ENCODE data around the gene TMEM40.

Gene TMEM40

DNA sequence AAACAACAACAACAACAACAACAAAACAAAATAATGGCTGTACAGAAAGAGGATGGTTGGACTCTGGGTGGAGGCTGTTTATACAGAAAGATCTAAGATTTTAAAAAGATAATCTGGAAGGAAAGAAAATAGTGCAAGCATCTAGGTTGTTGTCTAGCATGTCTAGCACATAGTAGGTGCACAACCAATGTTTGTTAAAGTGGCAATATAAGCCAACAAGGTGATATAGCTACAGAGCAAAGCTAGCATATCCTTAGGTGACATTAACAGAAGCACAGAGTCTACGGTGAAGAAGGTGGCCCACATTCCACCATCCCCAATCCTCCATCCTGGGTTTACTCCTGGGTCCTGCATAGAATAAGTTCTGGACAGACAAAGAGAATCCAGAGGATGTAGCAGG lies 4.7 kb downstream of the TMEM40 start:
- H3K9me3 ChIP-seq (ENCODE audit: insufficient read depth, low read length) = no peaks in the 10 kb centered on the region
- H3K4me2 ChIP-seq (ENCODE audit: low read length) = no peak overlapping the region
- TF ChIP-seq, protein P1, sequence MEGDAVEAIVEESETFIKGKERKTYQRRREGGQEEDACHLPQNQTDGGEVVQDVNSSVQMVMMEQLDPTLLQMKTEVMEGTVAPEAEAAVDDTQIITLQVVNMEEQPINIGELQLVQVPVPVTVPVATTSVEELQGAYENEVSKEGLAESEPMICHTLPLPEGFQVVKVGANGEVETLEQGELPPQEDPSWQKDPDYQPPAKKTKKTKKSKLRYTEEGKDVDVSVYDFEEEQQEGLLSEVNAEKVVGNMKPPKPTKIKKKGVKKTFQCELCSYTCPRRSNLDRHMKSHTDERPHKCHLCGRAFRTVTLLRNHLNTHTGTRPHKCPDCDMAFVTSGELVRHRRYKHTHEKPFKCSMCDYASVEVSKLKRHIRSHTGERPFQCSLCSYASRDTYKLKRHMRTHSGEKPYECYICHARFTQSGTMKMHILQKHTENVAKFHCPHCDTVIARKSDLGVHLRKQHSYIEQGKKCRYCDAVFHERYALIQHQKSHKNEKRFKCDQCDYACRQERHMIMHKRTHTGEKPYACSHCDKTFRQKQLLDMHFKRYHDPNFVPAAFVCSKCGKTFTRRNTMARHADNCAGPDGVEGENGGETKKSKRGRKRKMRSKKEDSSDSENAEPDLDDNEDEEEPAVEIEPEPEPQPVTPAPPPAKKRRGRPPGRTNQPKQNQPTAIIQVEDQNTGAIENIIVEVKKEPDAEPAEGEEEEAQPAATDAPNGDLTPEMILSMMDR (IDR thresholded peaks at IDR 0.05; ENCODE audit: low read depth, low read length) = no peak
- no peak for TF ChIP-seq EZH2phosphoT487 (IDR thresholded peaks at IDR 0.05; ENCODE audit: low read depth)
- H3K9ac ChIP-seq (ENCODE audit: low read length) = no peak overlapping the region
- H4K20me1 ChIP-seq (ENCODE audit: insufficient read depth, low read length) = no peaks in the 10 kb centered on the region
- H3K4me3 ChIP-seq (ENCODE audit: low read length) = no peak overlapping the region
- H3K79me2 ChIP-seq (ENCODE audit: low read length) = no peaks in the 10 kb centered on the region
- peaks cover 21% of the 10 kb centered on the region for H3K27me3 ChIP-seq (ENCODE audit: low read depth, low read length)
- no peak overlapping the region for H2AFZ ChIP-seq (ENCODE audit: low read depth, low read length)
- no peaks in the 10 kb centered on the region for H3K36me3 ChIP-seq (replicated peaks; ENCODE audit: low read depth, low read length)
- no peak overlapping the region for H3K27ac ChIP-seq (ENCODE audit: low read length)
- H3K4me1 ChIP-seq (ENCODE audit: low read length) = peaks cover 29% of the 10 kb centered on the region

DNA sequence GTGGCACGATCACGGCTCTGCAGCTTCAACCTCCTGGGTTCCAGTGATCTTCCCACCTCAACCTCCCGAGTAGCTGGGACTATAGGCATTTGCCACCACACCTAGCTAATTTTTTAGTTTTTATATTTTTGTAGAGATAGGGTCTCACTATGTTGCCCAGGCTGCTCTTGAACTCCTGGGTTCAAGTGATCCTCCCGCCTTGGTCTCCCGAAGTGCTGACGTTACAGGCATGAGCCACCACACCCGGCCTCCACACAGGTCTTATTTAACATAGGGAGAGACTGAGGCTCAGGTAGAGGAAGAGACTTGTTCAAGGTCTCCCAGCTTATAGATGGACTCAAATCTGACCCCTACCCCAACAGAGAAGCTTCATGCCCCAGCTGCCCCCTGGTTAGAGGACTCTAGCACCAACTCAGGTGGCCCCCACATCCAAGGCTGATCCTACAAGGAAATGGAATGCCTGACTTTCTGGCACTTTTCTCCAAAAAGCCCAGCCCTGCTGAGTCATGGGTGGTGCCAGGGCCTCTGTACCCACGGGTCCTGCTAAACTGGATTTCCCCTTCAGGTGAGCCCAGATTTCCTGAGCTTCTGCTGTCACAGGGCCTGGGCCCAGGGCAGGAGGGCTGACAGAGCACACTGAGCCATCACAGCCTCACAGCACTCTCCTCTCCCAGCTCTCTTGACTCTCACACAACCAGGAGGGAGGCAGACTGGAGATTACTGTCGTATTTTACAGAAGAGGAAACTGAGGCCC lies 5.6 kb downstream of the TMEM40 start:
- Histone ChIP-seq H3K27ac (ENCODE audit: low read length) (no peak overlapping the region), H3K79me2 (ENCODE audit: low read length) (no peaks in the 10 kb centered on the region), H4K20me1 (ENCODE audit: insufficient read depth, low read length) (no peaks in the 10 kb centered on the region), H3K4me2 (ENCODE audit: low read length) (no peak overlapping the region), H2AFZ (ENCODE audit: low read depth, low read length) (no peak overlapping the region), H3K36me3 (replicated peaks; ENCODE audit: low read depth, low read length) (no peaks in the 10 kb centered on the region), H3K9me3 (ENCODE audit: insufficient read depth, low read length) (no peaks in the 10 kb centered on the region), H3K27me3 (ENCODE audit: low read depth, low read length) (peaks cover 25% of the 10 kb centered on the region), H3K4me3 (ENCODE audit: low read length) (no peak overlapping the region), H3K4me1 (ENCODE audit: low read length) (peaks cover 36% of the 10 kb centered on the region), H3K9ac (ENCODE audit: low read length) (no peak overlapping the region)
- TF ChIP-seq, protein P1 (IDR thresholded peaks at IDR 0.05; ENCODE audit: low read depth, low read length) = no peak
- no peak for TF ChIP-seq EZH2phosphoT487 (IDR thresholded peaks at IDR 0.05; ENCODE audit: low read depth)

DNA sequence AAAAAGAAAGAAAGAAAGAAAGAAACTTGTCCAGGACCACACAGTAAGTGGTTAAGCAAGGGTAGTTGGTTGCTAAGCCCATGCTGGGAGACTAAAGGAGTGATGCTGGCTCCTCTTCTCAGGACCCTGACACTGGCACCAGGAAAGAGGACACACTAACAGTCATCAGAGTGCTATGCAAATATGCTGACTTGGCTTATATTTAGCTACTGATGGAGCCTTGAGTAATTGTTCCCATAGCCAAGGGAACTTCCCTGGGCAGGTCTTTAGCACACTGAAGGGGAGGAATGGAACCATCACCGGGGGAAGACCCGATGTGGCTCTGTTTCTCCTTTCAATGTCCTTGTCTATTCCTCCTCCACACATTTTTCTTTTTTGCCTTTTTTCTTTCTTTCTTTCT lies 6.2 kb downstream of the TMEM40 start:
- Histone ChIP-seq H3K9me3 (ENCODE audit: insufficient read depth, low read length) (no peaks in the 10 kb centered on the region), H4K20me1 (ENCODE audit: insufficient read depth, low read length) (no peaks in the 10 kb centered on the region), H2AFZ (ENCODE audit: low read depth, low read length) (no peak overlapping the region), H3K27me3 (ENCODE audit: low read depth, low read length) (peaks cover 32% of the 10 kb centered on the region), H3K27ac (ENCODE audit: low read length) (no peak overlapping the region), H3K36me3 (replicated peaks; ENCODE audit: low read depth, low read length) (no peaks in the 10 kb centered on the region), H3K4me1 (ENCODE audit: low read length) (peaks cover 34% of the 10 kb centered on the region), H3K79me2 (ENCODE audit: low read length) (no peaks in the 10 kb centered on the region), H3K4me2 (ENCODE audit: low read length) (no peak overlapping the region), H3K4me3 (ENCODE audit: low read length) (no peak overlapping the region), H3K9ac (ENCODE audit: low read length) (no peak overlapping the region)
- TF ChIP-seq EZH2phosphoT487 (IDR thresholded peaks at IDR 0.05; ENCODE audit: low read depth) = no peak
- TF ChIP-seq, protein P1 (IDR thresholded peaks at IDR 0.05; ENCODE audit: low read depth, low read length) = no peak

DNA sequence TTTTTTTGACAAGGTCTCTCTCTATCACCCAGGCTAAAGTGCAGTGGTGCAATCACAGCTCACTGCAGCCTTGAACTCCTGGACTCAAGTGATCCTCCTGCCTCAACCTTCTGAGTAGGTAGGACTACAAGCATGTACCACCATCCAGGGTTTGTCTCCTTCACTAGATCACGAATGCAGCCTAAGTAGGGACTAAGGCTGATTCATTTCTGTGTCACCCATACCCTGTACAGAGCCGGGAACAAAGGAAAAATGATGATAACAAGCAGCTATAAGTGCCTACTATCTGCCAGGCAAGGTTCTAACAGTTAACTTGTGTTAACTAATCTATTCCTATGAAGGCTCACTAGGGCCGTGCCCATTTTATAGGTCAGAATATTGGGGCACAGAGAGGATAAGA lies 7.0 kb downstream of the TMEM40 start:
- Histone ChIP-seq H3K4me2 (ENCODE audit: low read length) (no peak overlapping the region), H3K36me3 (replicated peaks; ENCODE audit: low read depth, low read length) (no peaks in the 10 kb centered on the region), H3K4me3 (ENCODE audit: low read length) (no peak overlapping the region), H3K9me3 (ENCODE audit: insufficient read depth, low read length) (no peaks in the 10 kb centered on the region), H3K27ac (ENCODE audit: low read length) (no peak overlapping the region), H4K20me1 (ENCODE audit: insufficient read depth, low read length) (no peaks in the 10 kb centered on the region), H3K79me2 (ENCODE audit: low read length) (no peaks in the 10 kb centered on the region), H3K27me3 (ENCODE audit: low read depth, low read length) (peaks cover 36% of the 10 kb centered on the region), H3K9ac (ENCODE audit: low read length) (no peak overlapping the region), H2AFZ (ENCODE audit: low read depth, low read length) (no peak overlapping the region), H3K4me1 (ENCODE audit: low read length) (peaks cover 28% of the 10 kb centered on the region)
- TF ChIP-seq, protein P1 (IDR thresholded peaks at IDR 0.05; ENCODE audit: low read depth, low read length) = no peak
- no peak for TF ChIP-seq EZH2phosphoT487 (IDR thresholded peaks at IDR 0.05; ENCODE audit: low read depth)

Data from OCI-LY3 (cell line).